ENCODE measurements around the gene C6orf136. TPM values are rescaled to one million over a fixed set of nuclear protein-coding genes. Genes with fewer than 3 reads are reported as not detected.

The C6orf136 gene
- total and polyA plus RNA-seq, 10 of the 15 experiments (the other 5 are each of a cell fraction or from before 2014, with no cell fraction given): 5.2 to 24.1 (median 14.9) TPM

GRCh38 chr6:30684386-30685156 lies 37.6 kb downstream of the C6orf136 start:
- Histone ChIP-seq H3K36me3 (ENCODE audit: control insufficient read depth in 2 of 2, insufficient read depth in 2 of 2, low read length in 1 of 2) (peaks cover 0 to 9% of the 10 kb centered on the region in 2 experiments; a peak in 3 of 4 replicates), H4K20me1 (ENCODE audit: control insufficient read depth, insufficient read depth) (peaks cover 5% of the 10 kb centered on the region; the same call in 1 of the 2 replicates), H3K9ac (ENCODE audit: control insufficient read depth, insufficient read depth, low read length) (peak overlapping the region; percentile 94), H3K27ac (ENCODE audit: control insufficient read depth, insufficient read depth) (peak overlapping the region; percentile 96), H3K4me2 (ENCODE audit: control insufficient read depth, insufficient read depth) (peak overlapping the region; percentile 89), H3K27me3 (replicated peaks in 1 of 2; ENCODE audit: control insufficient read depth in 2 of 2, insufficient read depth in 2 of 2, low read length in 1 of 2) (no peaks in the 10 kb centered on the region), H3K79me2 (ENCODE audit: control insufficient read depth, insufficient read depth, low read length) (peaks cover 100% of the 10 kb centered on the region), H2AFZ (ENCODE audit: control insufficient read depth, low read depth, low read length) (no peak overlapping the region), H3K4me1 (ENCODE audit: control insufficient read depth, insufficient read depth, low read length) (peaks cover 18% of the 10 kb centered on the region), H3K9me3 (replicated peaks; ENCODE audit: control insufficient read depth, insufficient read depth, low read length) (no peaks in the 10 kb centered on the region), H3K4me3 (peak overlapping the region; percentile 100)
- SMC1A ChIA-PET (ENCODE audit: uncharacterized antibody, unreplicated experiment): interaction anchor here (1.0 to 11.3 kb wide), 4 partner anchors 40 to 70 kb away, joined by 3 to 265 read pairs (median 4); partner anchors contain the start of genes MDC1 and TUBB
- CTCF ChIA-PET: interaction anchor here (0.9 to 9.5 kb wide), 6 partner anchors 9 to 136 kb away, joined by 3 to 487 read pairs (median 4); partner anchors contain the start of genes DHX16, MDC1 and TUBB
- no peak for FAIRE-seq
- 0 out of 2 replicates have a peak, but pooled peaks have one; percentile 21 for TF ChIP-seq IKZF1 (conservative IDR thresholded peaks at IDR 0.05)
- TF ChIP-seq HSF1 (IDR thresholded peaks at IDR 0.05; ENCODE audit: low read depth, low read length): peak; percentile 91
- TF ChIP-seq YY1 (IDR thresholded peaks at IDR 0.05; ENCODE audit: low read depth, low read length): 0 out of 2 replicates have a peak, but pooled peaks have one; percentile 7
- no peak for TF ChIP-seq NFYB (IDR thresholded peaks at IDR 0.05; ENCODE audit: insufficient read depth, low read depth, low read length)
- TF ChIP-seq IRF4 (IDR thresholded peaks at IDR 0.05; ENCODE audit: low read depth, low read length): 0 out of 2 replicates have a peak, but pooled peaks have one; percentile 7
- no peak for TF ChIP-seq FOXM1 (IDR thresholded peaks at IDR 0.05; ENCODE audit: low read depth, low read length)
- TF ChIP-seq ZNF687 (IDR thresholded peaks at IDR 0.05): peak; percentile 35; the same call in 1 of the 2 replicates
- peak; percentile 1 for TF ChIP-seq PBX3 (IDR thresholded peaks at IDR 0.05; ENCODE audit: insufficient replicate concordance, low read depth, low read length)
- 0 out of 4 replicates have a peak, but pooled peaks of 1 of the 2 experiments have one; percentile 44 for TF ChIP-seq ETV6 (conservative IDR thresholded peaks at IDR 0.05 in 1 of 2, IDR thresholded peaks at IDR 0.05 in 1 of 2; ENCODE audit: borderline replicate concordance in 1 of 2, low read depth in 1 of 2)
- peak in 1 of 2 experiments; percentile 30; a peak in 1 of 3 replicates for TF ChIP-seq EGR1 (IDR thresholded peaks at IDR 0.05; ENCODE audit: borderline replicate concordance in 1 of 2, low read depth in 2 of 2, low read length in 2 of 2)
- peak in 1 of 2 experiments; percentile 13; a peak in 2 of 4 replicates for TF ChIP-seq IKZF2 (IDR thresholded peaks at IDR 0.05)
- RAD21 ChIA-PET (ENCODE audit: unreplicated experiment): interaction anchor here (0.8 to 14.2 kb wide), 5 partner anchors 36 to 155 kb away, joined by 3 to 232 read pairs (median 3); partner anchors contain the start of genes MDC1 and TUBB
- no peak for ATAC-seq
- no TSS peak for BruUV-seq (replicated peaks)
- in situ Hi-C loops (cut with MboI): loop anchor here (5.0 kb wide), 2 partner anchors 33 to 138 kb away; partner anchors contain the start of gene MDC1
- intact Hi-C loops (cut with micrococcal nuclease; ENCODE audit: unreplicated experiment): loop anchor here (5.0 kb wide), 2 partner anchors 143 to 193 kb away; no protein-coding TSS in a partner anchor
- POLR2A ChIA-PET: interaction anchor here (0.6 to 9.5 kb wide), 7 partner anchors 35 to 230 kb away, joined by 3 to 200 read pairs (median 4); partner anchors contain the start of genes MDC1, TUBB and VARS2
- no peak for DNase-seq (ENCODE audit: low read depth, low spot score)
- WGBS (ENCODE audit: insufficient coverage, insufficient replicate concordance, low lambda C conversion rate, missing lambda C conversion rate): under 1% methylated on average over 21 of the region's 21 CpGs
